D341Med (cell line): ENCODE data around the gene PTGR1.
"Not testable (repeated sequence)": the region's sequence is repeated elsewhere in the genome, so short reads cannot be mapped to it uniquely, and the experiment has no call there.

Experiments used
- DNase-seq: peaks from one replicate; pipeline ENCODE4 v3.0.0; 2012; ENCODE audit warnings: low spot score

Gene PTGR1

GRCh38 chr9:111613436-111614040 is 14.1 kb upstream of the PTGR1 start:
- no peak for DNase-seq

- no peak for DNase-seq
Measured at GRCh38 chr9:111610845-111611244, 11.4 kb upstream of the PTGR1 start.

GRCh38 chr9:111610149-111610548 is 10.7 kb upstream of the PTGR1 start:
- no peak for DNase-seq

- no peak for DNase-seq
Measured at GRCh38 chr9:111605041-111605559, 5.7 kb upstream of the PTGR1 start.

- DNase-seq, result no peak
Measured at GRCh38 chr9:111604054-111604615, 4.7 kb upstream of the PTGR1 start.

GRCh38 chr9:111603041-111603440 is 3.6 kb upstream of the PTGR1 start:
- DNase-seq, result no peak

- DNase-seq, result no peak
Measured at GRCh38 chr9:111601237-111602018, 2.0 kb upstream of the PTGR1 start.

GRCh38 chr9:111599955-111600343 is 502 bp upstream of the PTGR1 start:
- DNase-seq, result peak; percentile 36

- no peak for DNase-seq
Measured at GRCh38 chr9:111598733-111599091, 735 bp downstream of the PTGR1 start.

- peak; percentile 68 for DNase-seq
Measured at GRCh38 chr9:111597852-111598732, 1.4 kb downstream of the PTGR1 start.

GRCh38 chr9:111588846-111589245 is 10.6 kb downstream of the PTGR1 start:
- no peak for DNase-seq

- no peak for DNase-seq
Measured at GRCh38 chr9:111586378-111586777, 13.1 kb downstream of the PTGR1 start.

GRCh38 chr9:111582888-111583287 is 16.6 kb downstream of the PTGR1 start:
- DNase-seq, result no peak

GRCh38 chr9:111572950-111573604 is 26.4 kb downstream of the PTGR1 start:
- no peak for DNase-seq

- DNase-seq, result not testable (repeated sequence)
Measured at GRCh38 chr9:111568127-111568526, 31.3 kb downstream of the PTGR1 start.

- no peak for DNase-seq
Measured at GRCh38 chr9:111566234-111566633, 33.2 kb downstream of the PTGR1 start.

GRCh38 chr9:111561165-111561719 is 38.2 kb downstream of the PTGR1 start:
- DNase-seq, result no peak

GRCh38 chr9:111559000-111559610 is 40.3 kb downstream of the PTGR1 start:
- DNase-seq, result no peak

GRCh38 chr9:111555425-111555824 is 44.0 kb downstream of the PTGR1 start:
- not testable (repeated sequence) for DNase-seq

- no peak for DNase-seq
Measured at GRCh38 chr9:111548623-111549022, 50.8 kb downstream of the PTGR1 start.
